ENCODE results near the gene SLC27A4.

DNA sequence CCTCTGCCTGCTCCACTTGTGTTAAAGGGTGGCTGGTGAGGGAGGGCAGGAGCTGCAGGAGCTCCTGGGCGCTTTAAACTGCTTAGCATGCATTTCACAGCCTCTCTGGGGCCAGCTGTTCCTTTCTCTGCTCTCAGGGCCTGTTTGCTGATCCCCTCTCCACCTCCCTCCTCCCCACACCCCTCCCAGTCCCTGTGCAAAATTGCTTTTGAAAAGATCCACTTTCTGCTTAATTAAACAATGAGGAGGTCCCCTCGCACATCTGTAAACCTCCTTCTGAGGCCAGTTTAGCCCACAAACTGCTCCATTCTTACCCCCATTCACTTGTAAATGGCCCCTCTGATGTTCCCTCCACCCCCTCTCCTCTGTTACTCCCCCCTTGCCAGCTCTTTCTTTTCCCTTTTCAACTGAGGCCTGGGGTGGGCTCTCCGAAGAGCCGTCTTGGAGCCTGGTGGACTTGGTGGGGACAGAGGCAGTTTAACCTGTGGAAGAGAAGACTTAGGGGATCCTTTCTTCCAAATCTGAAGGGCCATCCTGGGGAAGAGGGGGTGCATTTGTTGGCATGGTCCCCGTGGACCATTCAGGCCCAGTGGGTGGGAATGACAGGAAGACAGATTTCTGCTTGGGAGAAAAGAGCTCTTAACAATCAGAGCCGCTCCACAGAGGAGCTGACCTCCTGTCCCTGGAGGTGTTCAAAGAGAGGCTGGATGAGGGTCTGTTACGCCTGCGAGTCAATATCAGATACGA, 42.9 kb downstream of the SLC27A4 start:
- TF ChIP-seq, protein P1, sequence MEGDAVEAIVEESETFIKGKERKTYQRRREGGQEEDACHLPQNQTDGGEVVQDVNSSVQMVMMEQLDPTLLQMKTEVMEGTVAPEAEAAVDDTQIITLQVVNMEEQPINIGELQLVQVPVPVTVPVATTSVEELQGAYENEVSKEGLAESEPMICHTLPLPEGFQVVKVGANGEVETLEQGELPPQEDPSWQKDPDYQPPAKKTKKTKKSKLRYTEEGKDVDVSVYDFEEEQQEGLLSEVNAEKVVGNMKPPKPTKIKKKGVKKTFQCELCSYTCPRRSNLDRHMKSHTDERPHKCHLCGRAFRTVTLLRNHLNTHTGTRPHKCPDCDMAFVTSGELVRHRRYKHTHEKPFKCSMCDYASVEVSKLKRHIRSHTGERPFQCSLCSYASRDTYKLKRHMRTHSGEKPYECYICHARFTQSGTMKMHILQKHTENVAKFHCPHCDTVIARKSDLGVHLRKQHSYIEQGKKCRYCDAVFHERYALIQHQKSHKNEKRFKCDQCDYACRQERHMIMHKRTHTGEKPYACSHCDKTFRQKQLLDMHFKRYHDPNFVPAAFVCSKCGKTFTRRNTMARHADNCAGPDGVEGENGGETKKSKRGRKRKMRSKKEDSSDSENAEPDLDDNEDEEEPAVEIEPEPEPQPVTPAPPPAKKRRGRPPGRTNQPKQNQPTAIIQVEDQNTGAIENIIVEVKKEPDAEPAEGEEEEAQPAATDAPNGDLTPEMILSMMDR (IDR thresholded peaks at IDR 0.05; ENCODE audit: insufficient read depth, low read length), result no peak
- TF ChIP-seq POLR2AphosphoS5 (IDR thresholded peaks at IDR 0.05; ENCODE audit: low read depth) (no peak), SPI1 (IDR thresholded peaks at IDR 0.05; ENCODE audit: borderline replicate concordance, low read depth) (no peak)
- TF ChIP-seq, protein P2, sequence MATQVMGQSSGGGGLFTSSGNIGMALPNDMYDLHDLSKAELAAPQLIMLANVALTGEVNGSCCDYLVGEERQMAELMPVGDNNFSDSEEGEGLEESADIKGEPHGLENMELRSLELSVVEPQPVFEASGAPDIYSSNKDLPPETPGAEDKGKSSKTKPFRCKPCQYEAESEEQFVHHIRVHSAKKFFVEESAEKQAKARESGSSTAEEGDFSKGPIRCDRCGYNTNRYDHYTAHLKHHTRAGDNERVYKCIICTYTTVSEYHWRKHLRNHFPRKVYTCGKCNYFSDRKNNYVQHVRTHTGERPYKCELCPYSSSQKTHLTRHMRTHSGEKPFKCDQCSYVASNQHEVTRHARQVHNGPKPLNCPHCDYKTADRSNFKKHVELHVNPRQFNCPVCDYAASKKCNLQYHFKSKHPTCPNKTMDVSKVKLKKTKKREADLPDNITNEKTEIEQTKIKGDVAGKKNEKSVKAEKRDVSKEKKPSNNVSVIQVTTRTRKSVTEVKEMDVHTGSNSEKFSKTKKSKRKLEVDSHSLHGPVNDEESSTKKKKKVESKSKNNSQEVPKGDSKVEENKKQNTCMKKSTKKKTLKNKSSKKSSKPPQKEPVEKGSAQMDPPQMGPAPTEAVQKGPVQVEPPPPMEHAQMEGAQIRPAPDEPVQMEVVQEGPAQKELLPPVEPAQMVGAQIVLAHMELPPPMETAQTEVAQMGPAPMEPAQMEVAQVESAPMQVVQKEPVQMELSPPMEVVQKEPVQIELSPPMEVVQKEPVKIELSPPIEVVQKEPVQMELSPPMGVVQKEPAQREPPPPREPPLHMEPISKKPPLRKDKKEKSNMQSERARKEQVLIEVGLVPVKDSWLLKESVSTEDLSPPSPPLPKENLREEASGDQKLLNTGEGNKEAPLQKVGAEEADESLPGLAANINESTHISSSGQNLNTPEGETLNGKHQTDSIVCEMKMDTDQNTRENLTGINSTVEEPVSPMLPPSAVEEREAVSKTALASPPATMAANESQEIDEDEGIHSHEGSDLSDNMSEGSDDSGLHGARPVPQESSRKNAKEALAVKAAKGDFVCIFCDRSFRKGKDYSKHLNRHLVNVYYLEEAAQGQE (IDR thresholded peaks at IDR 0.05; ENCODE audit: insufficient replicate concordance, low read depth), result no peak

Data from HL-60 (cell line).